Activated CD8-positive, alpha-beta memory T cell treated with anti-CD3 and anti-CD28 coated beads, Interleukin-2, amount 50 U/mL, for 24 hours (primary cell): ENCODE measurements around the gene ACOT11.
"Not testable (repeated sequence)": the region's sequence is repeated elsewhere in the genome, so short reads cannot be mapped to it uniquely, and the experiment has no call there.

Experiments
- DNase-seq: peaks from one replicate; pipeline ENCODE4 v3.0.0-alpha.2; 2020; ENCODE audit errors: extremely low read depth

The ACOT11 gene

DNA sequence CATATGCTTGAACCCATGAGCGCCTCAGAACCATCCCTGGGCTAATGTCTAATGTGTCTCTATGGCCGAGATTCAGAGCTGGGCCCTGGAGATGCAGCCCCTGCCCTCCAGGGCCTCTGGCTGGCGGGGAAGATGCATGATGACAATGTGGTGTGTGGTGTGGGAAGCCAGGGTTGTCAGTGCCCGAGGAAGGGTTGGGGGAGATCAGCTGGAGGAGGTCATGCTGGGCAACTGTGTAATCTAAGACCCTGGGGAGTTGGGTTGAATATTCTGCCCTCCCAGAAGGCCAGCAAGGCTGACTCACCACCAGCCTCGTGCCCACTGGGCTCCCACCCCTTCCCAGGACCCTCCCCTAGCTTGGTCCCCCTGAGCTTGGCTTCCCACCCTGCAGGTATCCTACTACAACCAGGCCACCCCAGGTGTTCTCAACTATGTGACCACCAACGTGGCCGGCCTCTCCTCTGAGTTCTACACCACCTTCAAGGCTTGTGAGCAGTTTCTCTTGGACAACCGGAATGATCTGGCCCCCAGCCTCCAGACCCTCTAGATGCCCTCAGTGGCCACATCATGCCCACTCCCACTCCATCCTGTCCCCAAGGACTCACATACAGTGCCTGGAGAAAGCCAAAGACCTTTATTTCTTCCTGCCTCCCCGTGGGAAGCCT, 60.7 kb downstream of the ACOT11 start:
- no peak for DNase-seq

DNA sequence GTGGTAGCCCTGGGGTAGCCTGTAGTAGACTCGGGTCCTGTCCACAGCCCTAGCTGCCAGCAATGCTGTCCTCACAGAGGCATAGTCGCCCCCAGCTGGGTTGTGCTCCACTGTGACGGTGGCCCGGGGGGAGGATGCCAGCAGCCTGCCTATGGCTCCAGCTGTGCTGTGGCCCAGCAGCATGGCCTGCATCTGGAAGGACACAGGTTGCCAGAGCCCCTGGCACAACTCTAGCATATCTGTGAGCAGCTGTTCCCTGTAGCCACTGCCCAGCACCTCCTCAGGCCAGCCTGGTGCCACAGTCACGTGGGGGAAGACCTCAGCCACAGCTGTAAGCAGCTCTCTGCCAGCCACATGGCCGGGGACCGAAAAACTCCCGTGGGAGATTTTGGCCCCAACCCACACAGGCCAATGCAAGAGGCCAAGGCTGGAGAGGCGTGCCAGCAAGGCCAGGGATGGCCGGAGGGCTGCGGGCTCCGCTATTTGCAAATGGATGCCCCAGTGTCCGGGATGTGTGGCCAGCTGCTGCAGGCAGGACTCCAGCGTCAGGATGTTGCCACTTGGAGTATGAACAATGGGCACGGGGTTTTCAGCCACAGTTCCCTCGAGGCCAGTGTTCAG, 61.4 kb downstream of the ACOT11 start:
- DNase-seq = no peak

DNA sequence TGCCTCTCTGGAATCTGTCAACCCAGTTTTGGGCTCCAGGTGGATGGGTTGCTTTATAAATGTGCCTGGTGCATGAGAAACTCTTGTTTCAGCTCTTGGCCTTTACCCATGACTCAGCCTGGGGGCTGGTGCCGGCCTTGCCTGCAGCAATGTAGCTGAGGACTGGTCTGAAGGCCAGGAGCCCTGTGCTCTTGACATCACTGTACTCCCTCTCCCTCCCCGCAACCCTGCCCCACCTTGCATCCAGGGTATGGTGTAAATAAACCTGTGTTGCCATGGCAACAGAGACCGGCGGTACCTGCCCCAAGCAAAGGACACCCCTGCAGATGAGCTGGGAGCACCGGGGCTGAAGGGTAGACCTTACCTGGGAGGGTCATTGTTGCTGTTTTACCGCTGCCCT, 62.0 kb downstream of the ACOT11 start:
- no peak for DNase-seq

DNA sequence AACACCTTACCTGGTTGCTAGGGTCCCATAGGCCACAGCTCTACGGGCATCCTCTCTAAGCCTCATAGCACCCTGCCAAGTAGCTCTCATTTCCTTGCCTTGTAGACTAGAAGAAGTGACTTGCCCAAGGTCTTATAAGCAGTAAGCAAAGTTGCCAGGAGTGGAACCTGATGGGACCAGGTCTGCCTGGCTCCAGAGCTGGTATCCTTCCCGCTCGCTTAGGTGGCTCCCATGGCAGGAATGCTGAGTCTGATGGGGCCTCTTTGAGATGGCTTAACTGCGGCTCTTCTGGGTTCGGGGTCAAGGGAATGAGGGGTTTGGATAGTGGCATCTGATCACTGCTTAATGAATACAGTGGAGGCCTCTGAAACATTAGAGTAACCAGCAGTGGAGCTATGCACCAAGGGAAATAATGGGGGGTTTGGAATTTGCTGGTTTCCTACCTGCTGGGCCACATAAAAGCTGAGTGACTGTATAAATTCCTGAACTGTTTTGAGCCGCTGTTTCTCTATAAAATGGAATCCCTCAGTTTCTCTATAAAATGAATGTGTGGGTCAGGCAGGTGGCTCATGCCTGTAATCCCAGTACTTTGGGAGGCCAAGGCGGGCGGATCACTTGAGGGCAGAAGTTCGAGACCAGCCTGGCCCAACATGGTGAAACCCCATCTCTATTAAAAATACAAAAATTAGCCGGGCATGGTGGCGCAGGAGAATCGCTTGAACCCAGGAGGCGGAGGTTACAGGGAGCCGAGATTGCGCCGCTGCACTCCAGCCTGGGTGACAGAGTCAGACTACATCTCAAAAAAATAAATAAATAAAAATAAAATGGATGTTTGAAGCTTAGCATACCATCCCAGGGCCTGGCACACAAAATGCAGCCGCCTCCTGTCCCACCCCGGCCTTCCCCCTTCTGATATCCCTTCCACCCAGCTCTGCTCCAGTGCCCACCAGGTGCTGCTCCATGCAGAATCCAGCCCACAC, 62.9 kb downstream of the ACOT11 start:
- no peak for DNase-seq

DNA sequence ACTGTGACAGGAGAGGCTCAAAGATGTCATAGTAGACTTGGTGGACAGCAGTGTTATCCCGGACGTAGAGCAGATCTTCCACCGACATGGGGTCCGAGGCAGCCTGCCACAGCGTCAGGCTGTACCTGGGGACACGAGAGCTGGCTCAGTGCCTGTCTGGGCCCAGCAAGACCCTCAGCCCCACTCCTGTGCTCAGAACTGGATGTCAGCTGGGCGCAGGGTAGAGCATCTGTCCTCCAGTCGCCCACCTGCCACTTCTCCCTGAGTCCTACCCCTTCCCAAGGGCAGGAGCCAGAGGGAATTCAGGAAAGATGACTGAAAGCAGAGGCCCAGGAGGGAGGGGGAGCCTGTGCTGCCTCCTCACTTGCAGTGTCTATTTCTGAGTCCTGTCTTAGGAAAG, 63.6 kb downstream of the ACOT11 start:
- no peak for DNase-seq

DNA sequence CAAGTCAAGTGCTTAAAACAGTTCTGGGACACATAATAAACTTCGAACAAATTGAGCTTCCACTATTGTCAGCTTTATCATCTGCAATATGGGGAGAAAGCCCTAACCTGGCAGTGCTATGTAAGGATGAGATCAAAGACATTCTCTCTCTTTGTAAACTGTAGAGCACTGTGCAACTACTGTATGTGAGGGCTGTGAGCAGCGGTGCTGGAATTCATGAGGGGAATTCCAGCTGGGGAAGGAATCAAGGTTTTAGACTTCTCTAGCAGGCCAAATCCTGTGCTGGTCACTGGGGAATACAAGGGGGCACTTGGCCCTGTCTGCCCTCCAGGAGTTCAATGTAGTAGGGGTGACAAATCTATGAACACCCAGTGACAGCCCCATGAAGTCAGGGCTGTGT, 66.0 kb downstream of the ACOT11 start:
- no peak for DNase-seq

DNA sequence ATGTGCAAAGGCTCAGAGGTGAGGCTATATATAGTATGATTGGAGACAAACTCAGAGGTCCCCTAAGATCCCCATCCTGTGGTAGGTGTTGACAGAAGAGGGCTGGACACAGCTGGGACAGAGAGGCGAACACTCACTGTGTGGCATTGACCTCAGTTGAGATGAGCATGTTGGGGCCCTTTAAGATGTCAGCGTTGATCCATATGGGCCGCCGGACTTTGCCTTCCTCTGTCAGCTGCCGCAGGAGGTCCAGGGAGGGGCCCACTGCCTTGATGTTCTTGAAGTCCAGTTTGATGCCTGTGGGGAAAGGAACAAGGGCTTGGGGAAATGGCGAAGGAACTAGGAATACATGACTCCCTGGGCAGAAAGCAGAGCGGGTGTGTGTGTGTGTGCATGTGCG, 66.5 kb downstream of the ACOT11 start:
- no peak for DNase-seq

DNA sequence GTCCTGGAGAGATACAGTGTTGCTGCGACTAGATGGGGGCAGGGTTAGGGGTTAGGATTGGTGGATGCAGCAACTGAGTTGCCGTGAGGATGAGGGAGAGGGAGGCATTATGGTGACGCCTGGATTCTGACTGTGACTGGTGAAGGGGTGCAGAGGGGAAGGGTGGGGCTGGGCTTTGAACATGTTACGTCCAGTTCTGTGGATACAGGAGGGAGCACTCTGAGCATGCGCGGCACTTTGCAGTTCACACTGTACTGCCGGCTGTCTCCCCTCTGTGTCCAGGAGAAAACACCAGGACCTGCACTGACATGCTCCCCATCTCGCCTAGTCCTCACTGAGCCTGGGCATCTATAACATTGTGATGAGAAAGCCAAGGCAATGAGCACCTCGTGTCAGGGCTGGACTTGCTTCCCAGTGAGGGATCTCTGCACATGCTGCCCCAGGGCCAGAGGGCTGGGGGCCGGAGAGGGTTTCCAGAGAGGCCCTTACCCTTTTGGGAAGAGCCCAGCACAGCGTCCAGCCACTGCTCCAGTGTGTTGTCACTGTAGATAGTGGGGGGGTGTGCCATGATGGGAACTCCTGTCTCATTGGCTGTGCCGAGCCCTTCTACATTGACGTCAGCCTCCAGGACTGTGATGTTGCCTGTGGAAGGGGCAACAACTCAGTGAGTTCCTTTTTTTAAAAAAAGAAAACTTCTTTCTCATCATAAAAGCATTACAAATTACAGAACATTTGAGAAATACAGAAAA, 67.7 kb downstream of the ACOT11 start:
- no peak for DNase-seq

DNA sequence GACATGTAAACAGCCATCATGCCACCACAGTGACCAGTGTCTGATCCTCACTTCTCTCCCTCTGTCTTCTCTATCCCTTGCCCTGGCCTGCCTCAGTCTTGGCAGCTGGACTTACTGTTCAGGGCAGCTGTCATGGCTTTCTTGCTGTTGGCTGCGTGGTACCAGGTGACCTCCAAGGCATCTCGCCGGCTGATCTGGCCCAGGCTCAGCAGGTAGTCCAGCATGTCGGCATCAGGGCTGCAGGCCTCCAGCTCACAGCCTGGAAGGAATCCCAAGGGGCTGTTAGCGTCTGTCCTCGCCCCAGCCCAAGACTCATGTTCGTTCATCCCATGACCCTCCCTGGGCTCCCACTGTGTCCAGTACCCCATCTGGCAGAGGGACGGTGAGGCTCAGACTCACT, 71.7 kb downstream of the ACOT11 start:
- no peak for DNase-seq

DNA sequence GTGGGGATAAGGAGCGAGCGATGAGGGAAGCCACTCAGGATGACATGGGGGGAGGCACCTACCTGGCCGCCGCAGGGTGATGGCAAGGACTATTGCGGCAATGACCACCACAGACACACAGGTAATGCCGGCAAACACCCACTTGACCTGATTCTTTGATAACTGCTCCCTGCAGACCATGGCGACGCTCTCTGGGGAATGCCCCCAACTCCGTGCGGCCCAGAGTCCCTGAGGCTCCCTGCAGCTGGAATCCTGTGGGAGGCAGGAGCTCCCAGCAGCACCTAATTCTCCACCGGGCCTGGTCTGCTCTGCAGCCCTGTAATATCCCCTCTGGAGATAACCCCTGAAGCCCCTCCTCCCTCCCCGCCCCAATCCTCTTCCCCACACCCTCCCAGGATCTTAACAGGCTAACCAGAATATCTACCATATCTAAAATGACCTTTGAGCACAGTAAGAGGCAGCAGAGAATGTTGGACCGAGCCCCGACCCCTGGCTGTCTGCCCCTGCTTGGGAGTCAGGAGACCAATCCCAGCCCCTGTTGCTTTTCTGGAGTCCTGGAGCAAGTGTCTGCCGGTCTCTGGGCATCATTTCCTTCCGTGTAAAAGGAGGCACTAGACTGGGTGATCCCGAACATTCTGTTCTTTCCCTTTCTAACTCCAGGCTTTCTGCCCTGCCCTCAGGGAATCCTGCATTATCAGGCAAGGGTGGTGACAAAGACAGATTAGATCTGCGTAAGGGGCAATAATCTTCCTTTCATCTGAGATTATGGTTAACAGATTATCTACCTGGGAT, 75.4 kb downstream of the ACOT11 start, which contains the start of gene FAM151A:
Gene FAM151A, minus strand, starts transcription at position 310 of the 792 bp plus-strand sequence. Its CDS starts 130 bp downstream, at position 180.
- DNase-seq = no peak

DNA sequence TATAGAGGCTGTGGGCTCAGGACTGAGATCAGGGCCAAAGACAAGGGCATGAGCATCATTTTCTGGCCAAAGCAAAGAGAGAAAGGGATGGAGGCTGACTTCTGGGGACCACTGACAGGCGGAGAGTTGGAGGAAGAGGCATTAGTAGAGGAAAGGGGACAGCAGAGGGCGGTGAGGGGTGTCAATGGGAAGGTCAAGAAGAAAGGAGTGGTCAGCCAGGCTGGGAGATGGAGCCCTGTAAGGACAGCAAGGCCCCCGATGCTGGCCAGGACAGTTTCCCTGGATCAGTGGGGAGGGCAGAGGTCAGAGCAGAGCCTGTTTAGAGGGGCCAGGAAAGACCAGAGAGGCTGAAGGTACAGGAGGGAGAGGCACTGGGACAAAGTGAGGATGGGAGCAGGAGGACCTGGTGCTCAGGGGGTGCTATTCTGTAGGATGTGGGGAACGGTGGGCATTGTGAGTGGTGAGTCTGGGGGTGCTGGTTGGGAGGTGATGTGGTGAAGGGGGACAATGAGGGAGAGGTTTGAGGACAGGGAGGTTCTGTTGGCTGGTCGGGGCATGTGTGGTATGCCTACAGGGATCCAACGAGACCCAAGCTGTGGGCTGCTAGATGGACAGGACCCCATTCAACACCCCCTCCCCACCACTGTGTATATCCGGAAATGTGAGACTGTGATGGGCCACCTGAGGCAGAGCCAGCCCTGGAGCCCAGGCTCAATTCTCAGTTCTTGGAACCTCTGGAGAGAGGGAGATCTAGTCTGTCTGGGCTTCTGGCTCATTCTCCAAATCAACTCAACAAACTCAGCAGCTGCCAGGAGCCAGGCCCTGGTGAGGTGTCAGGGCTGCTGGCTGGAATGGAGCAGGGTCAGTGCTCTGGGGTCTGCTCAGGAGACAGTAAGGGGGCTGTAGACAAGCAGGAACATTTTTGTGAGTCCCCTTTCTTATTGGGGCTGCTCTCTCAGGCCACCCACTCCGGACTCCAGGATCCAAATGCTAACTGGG, 76.7 kb downstream of the ACOT11 start:
- no peak for DNase-seq

DNA sequence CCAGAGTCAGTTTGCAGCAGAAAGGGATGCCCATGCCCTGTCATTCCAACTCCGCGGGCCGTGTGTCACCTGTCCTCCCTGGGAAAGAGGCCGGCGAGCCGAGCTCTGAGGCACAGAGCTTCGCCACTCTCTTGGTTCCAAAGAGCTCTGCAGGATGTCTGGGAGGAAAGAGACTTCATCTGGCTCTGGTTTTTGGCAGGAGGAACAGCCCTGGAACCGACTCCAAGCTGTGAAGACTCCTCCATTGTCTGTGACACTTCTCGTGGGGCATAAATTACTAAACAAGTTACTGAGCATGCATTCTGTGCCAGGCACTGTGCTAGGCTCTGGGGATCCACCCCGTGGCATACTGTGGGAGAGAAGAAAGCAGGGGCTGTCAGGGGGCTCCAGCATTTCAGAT, 79.2 kb downstream of the ACOT11 start:
- DNase-seq = no peak

DNA sequence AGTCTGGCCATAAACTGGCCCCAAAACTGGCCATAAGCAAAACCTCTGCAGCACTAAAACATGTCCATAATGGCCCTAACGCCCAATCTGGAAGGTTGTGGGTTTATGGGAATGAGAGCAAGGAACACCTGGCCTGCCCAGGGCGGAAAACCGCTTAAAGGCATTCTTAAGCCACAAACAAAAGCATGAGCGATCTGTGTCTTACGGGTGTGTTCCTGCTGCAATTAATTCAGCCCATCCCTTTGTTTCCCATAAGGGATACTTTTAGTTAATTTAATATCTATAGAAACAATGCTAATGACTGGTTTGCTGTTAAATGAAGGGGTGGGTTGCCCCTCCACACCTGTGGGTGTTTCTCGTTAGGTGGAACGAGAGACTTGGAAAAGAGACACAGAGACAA, 87.8 kb downstream of the ACOT11 start:
- DNase-seq = not testable (repeated sequence)

DNA sequence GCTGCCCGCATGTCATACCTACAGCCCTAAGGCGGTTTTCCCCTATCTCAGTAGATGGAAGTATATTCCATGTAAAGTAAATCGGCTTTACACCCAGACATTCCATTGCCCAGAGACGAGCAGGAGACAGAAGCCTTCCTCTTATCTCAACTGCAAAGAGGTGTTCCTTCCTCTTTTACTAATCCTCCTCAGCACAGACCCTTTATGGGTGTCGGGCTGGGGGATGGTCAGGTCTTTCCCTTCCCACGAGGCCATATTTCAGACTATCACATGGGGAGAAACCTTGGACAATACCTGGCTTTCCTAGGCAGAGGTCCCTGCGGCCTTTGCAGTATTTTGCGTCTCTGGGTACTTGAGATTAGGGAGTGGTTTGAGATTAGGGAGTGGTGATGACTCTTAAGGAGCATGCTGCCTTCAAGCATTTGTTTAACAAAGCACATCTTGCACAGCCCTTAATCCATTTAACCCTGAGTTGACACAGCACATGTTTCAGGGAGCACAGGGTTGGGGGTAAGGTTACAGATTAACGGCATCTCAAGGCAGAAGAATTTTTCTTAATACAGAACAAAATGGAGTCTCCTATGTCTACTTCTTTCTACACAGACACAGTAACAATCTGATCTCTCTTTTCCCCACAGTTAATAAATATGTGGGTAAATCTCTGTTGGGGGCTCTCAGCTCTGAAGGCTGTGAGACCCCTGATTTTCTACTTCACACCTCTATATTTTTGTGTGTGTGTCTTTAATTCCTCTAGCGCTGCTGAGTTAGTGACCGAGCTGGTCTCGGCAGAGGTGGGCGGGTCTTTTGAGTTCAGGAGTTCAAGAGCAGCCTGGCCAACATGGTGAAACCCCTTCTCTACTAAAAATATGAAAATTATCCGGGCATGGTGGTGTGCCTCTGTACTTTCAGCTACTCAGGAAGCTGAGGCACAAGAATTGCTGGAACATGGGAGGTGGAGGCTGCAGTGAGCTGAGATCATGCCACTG, 88.7 kb downstream of the ACOT11 start:
- DNase-seq = not testable (repeated sequence)

DNA sequence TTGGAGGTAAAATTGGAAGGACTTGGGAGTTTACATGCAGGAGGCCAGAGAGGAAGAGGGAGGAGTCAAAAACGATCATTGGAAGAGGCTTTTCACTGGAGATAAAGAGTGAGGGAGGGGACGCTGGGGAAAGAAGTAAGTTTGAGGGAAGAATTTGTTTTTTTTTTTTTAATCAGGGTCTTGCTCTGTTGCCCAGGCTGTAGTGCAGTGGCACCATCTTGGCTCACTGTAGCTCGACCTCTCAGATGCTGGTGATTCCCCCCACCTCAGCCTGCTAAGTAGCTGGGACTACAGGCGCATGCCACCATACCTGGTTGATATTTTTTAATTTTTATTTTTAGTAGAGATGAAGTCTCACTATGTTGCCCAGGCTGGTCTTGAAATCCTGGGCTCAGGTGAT, 92.3 kb downstream of the ACOT11 start:
- DNase-seq = no peak

DNA sequence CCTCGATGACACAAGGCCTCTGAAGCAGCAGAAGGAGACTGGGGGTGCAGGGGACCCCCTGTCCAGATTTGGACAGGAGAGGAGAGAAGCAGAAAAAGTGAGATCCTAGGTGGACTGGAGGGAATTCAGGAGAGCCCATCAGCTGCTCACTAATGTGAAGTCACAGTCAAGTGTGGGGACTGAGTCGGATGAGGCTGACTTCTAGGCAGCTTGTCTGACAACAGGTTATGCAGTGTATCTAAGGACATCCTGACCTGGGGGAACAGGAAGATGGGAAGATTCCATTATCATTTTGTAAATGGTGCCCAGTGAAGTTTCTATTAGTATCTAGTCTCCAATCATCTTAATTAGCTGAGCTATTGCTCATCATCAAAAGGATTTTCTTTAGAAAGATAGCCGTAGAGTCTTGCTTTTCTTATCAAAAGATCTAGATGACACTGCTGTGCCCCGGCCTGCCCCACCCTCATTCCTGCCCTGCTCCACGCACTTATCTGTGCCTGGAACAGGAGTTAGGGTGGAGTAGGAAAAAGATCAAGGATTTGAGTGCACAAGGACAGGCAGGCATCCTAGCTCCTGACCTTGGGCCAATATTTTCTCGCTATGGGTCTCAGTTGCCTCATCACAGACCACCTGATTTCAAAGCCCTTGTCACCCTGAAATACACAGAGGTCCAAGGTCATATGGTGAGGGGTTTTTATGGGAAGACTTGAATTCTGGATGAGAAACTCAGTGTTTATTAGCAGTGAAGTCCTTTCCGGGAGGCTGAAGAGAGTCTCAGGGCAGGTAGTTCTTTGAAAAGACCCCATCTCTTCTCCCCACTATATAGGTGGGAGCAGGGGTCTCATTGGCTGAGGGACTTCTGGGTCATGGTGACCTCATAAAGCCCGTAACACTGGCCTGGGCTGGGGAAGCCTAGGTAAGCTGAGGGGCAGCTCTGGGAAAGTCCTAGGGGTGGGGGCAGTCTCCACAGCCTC, 93.1 kb downstream of the ACOT11 start, which contains the start of gene MROH7:
Gene MROH7, plus strand, starts transcription at position 924 of the 974 bp plus-strand sequence. CDS start 11,141 bp downstream, outside the sequence.
- DNase-seq = no peak

DNA sequence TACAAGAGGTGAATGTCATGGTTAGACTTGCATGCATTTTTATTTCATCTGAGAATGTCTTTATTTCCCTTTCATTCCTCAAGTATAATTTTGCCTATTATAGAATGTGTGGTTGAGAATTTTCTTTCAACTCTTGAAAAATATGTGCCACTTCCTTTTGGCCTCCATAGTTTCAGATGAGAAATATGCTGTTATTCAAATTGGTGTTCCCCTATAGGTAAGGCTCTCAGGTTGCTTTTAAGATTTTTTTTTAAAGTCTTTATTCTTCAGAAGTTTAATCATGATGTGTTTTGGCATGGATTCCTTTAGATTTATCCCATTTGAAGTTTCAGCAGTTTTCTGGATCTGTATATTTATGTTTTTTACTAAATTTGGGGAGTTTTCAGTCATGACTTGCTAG, 95.7 kb downstream of the ACOT11 start:
- DNase-seq = no peak
